DMS114 treated with DMSO at 0.1 percent for 48 hours (cell line): Measurements from ENCODE around the gene ELF3.
A peak's percentile ranks its signal among the peaks of the same experiment; 100 is the strongest.
"Not testable (repeated sequence)": the region's sequence is repeated elsewhere in the genome, so short reads cannot be mapped to it uniquely, and the experiment has no call there.

ENCODE experiments used
- DNase-seq: peaks from one replicate; lab custom pipeline; 2025; ENCODE audit not compliant: unreplicated experiment; lab: John Stamatoyannopoulos, UW

Gene ELF3

GRCh38 chr1:202010180-202011015 is at the start of gene ELF3:
TSS of gene ELF3 (plus strand) at chr1:202010587. CDS start at chr1:202011137, 550 bp downstream.
- no peak for DNase-seq

GRCh38 chr1:201962382-201962781 is 48.0 kb upstream of the ELF3 start:
- not testable (repeated sequence) for DNase-seq

GRCh38 chr1:201964261-201964660 is 46.1 kb upstream of the ELF3 start:
- no peak for DNase-seq

- DNase-seq: no peak
Observed at GRCh38 chr1:201966171-201966570, 44.2 kb upstream of the ELF3 start.

- no peak for DNase-seq
Observed at GRCh38 chr1:201968202-201968925, 42.0 kb upstream of the ELF3 start.

GRCh38 chr1:201970334-201971159 is 39.8 kb upstream of the ELF3 start:
- no peak for DNase-seq

GRCh38 chr1:201982082-201982622 is 28.2 kb upstream of the ELF3 start:
- peak; percentile 16 for DNase-seq

- peak; percentile 58 for DNase-seq
Observed at GRCh38 chr1:201982623-201983379, 27.6 kb upstream of the ELF3 start, which contains the start of gene RNPEP. TSS of gene RNPEP (plus strand) at chr1:201982648. CDS start at chr1:201982667, 19 bp downstream.

GRCh38 chr1:201983380-201983805 is 27.0 kb upstream of the ELF3 start:
- DNase-seq: no peak

GRCh38 chr1:201984446-201984845 is 25.9 kb upstream of the ELF3 start:
- DNase-seq: no peak

GRCh38 chr1:201985355-201985754 is 25.0 kb upstream of the ELF3 start:
- no peak for DNase-seq

- DNase-seq: no peak
Observed at GRCh38 chr1:201988601-201989000, 21.8 kb upstream of the ELF3 start.

- DNase-seq: no peak
Observed at GRCh38 chr1:201989354-201990128, 20.8 kb upstream of the ELF3 start.

- no peak for DNase-seq
Observed at GRCh38 chr1:201990427-201990826, 20.0 kb upstream of the ELF3 start.

- DNase-seq: peak; percentile 30
Observed at GRCh38 chr1:201999625-202000238, 10.7 kb upstream of the ELF3 start.

- no peak for DNase-seq
Observed at GRCh38 chr1:202002507-202002906, 7.9 kb upstream of the ELF3 start.

GRCh38 chr1:202004711-202005110 is 5.7 kb upstream of the ELF3 start:
- no peak for DNase-seq

- no peak for DNase-seq
Observed at GRCh38 chr1:202005958-202006357, 4.4 kb upstream of the ELF3 start.

- no peak for DNase-seq
Observed at GRCh38 chr1:202007304-202007703, 3.1 kb upstream of the ELF3 start.
